Adrenal gland (tissue), 12 donors: Measurements from ENCODE around the gene DDIT4L. TPM values are rescaled to one million over a fixed set of nuclear protein-coding genes. Genes with fewer than 3 reads are reported as not detected.
A peak's percentile ranks its signal among the peaks of the same experiment; 100 is the strongest.
"Not testable (repeated sequence)": the region's sequence is repeated elsewhere in the genome, so short reads cannot be mapped to it uniquely, and the experiment has no call there.

ENCODE experiments used
- DNase-seq, 7 donors: peaks; one replicate each; pipeline ENCODE4 v3.0.0-alpha.2; 2019 to 2020
- H3K27ac ChIP-seq, 5 donors: fragments of 200-600 bp; sonication (generic) in 4 of 5; 1 replicate in 3 of 5; 2 replicates in 2 of 5; pipeline versions ENCODE4 v1.5.1 to v1.8.0; 2016 to 2020; ENCODE audit warnings: mild to moderate bottlenecking in 1 of 5
- H3K27me3 ChIP-seq: fragments of 200-600 bp; 2 replicates; pipeline ENCODE4 v1.8.0; 2021
- H3K36me3 ChIP-seq, 2 donors: fragments of 200-600 bp; replicated peaks in 1 of 2; 1 replicate in 1 of 2; 2 replicates in 1 of 2; pipeline versions ENCODE4 v1.5.1 to v1.8.0; 2018 to 2022
- H3K4me1 ChIP-seq, 2 donors: fragments of 200-600 bp; replicated peaks in 1 of 2; 1 replicate in 1 of 2; 2 replicates in 1 of 2; pipeline versions ENCODE4 v1.5.1 to v1.8.0; 2018 to 2021
- H3K4me3 ChIP-seq, 4 donors: fragments of 200-600 bp; sonication (generic) in 3 of 4; one replicate each; pipeline ENCODE4 v1.5.1; 2016 to 2018
- H3K9me3 ChIP-seq, 3 donors: fragments of 200-600 bp; sonication (generic) in 1 of 3; replicated peaks in 1 of 3; 1 replicate in 2 of 3; 2 replicates in 1 of 3; pipeline versions ENCODE4 v1.5.1 to v1.8.0; 2016 to 2021
- CTCF ChIP-seq, 6 experiments: fragments of 450-650 bp in 4 of 6; fragments of 200-600 bp in 2 of 6; sonication (generic) in 1 of 6; IDR thresholded peaks; 1 replicate in 5 of 6; 2 replicates in 1 of 6; pipeline versions ENCODE4 v1.5.1 to v1.8.0; 2016 to 2021; ENCODE audit warnings: antibody characterized with exemption in 6 of 6, mild to moderate bottlenecking in 2 of 6, moderate library complexity in 1 of 6
- POLR2A ChIP-seq, 2 donors: fragments of 450-650 bp; IDR thresholded peaks; one replicate each; pipeline ENCODE4 v1.6.1; 2017; ENCODE audit warnings: antibody characterized with exemption in 2 of 2, mild to moderate bottlenecking in 2 of 2, moderate library complexity in 1 of 2
- WGBS, 4 donors: extraction: QIAGEN DNeasy Blood & Tissue Kit in 2 of 4; methylation state at CpG; one replicate each; pipeline versions ENCODE4 v1.1.5 to v1.1.7; 2013 to 2017; 5-methylcytosine and 5-hydroxymethylcytosine counted together
- intact Hi-C, 2 donors: fragments of 100-400 bp; cut with DNase I; formaldehyde crosslinking; loops; one replicate each; pipeline versions ENCODE4 v1.14.1 to v1.15.0; 2022 to 2023
- polyA plus RNA-seq, 3 donors: library from polyadenylated mRNA; stranded (reverse); fragments of 200-250 nt in 2 of 3; fragments of 350-450 nt in 1 of 3; fragmentation: Illumina TruSeq in 1 of 3; extraction: RNeasy Lipid Tissue Mini Kit (QIAGEN cat#74804) in 1 of 3; gene quantifications; one replicate each; pipeline ENCODE4 v1.2.3, GENCODE V29; 2013 to 2014
- total RNA-seq, 9 donors: library from RNA; depleted of rRNA in 4 of 9; stranded (reverse); fragments of >200 nt in 4 of 9; fragments of 120-200 nt in 1 of 9; fragmentation: NEBNext Ultra II Directional in 1 of 9; extraction: Animal tissue kit (Norgen Biotek cat#: 25700) in 1 of 9; gene quantifications; one replicate each; pipeline versions ENCODE4 v1.1.0 to v1.2.4, GENCODE V29; 2013 to 2023
- donor health status: healthy with polysubstance abuse.
- donor health status: Bipolar disorder and iron deficiency.
- donor health status: DM: yes; HTN: yes; CAD: no.
- donor health status: DM: no; HTN: no; CAD: no.
- donor health status: DM: no; HTN: no; CAD: no.
- donor health status: DM: yes; HTN: yes; CAD: no.

The DDIT4L gene
- total and polyA plus RNA-seq, 12 donors = 0.17 to 14.4 (median 1.2) TPM

GRCh38 chr4:100198061-100198460 lies 7.8 kb upstream of the DDIT4L start:
- WGBS, 4 donors = 95 to 96% (median 95%) methylated on average over 1 of the region's 1 CpG
- no peaks in the 10 kb centered on the region for H3K27me3 ChIP-seq
- H3K27ac ChIP-seq = no peak overlapping the region
- no peaks in the 10 kb centered on the region for H3K4me1 ChIP-seq
- intact Hi-C loops = no loop called here
- TF ChIP-seq CTCF (IDR thresholded peaks at IDR 0.05) (no peak), POLR2A (IDR thresholded peaks at IDR 0.05) (no peak)
- DNase-seq = no peak
- H3K4me3 ChIP-seq = no peak overlapping the region
- H3K9me3 ChIP-seq = no peaks in the 10 kb centered on the region
- H3K36me3 ChIP-seq = no peaks in the 10 kb centered on the region

GRCh38 chr4:100196388-100197071 lies 6.3 kb upstream of the DDIT4L start:
- H3K27ac ChIP-seq, H3K36me3 ChIP-seq, H3K9me3 ChIP-seq, H3K4me3 ChIP-seq, H3K4me1 ChIP-seq, intact Hi-C loops, H3K27me3 ChIP-seq, DNase-seq: not testable (repeated sequence)
- WGBS, 4 donors = 94 to 100% (median 97%) methylated on average over 1 to 40 of the region's 40 CpGs

- intact Hi-C loops = no loop called here
- no peaks in the 10 kb centered on the region for H3K36me3 ChIP-seq
- no peak overlapping the region for H3K27ac ChIP-seq
- H3K4me1 ChIP-seq = peaks cover 0 to 5% of the 10 kb centered on the region in 2 donors
- TF ChIP-seq POLR2A (IDR thresholded peaks at IDR 0.05) = no peak
- TF ChIP-seq CTCF (IDR thresholded peaks at IDR 0.05) = no peak
- H3K9me3 ChIP-seq = no peaks in the 10 kb centered on the region
- no peaks in the 10 kb centered on the region for H3K27me3 ChIP-seq
- WGBS, 4 donors = 45 to 66% (median 50%) methylated on average over 25 to 37 of the region's 37 CpGs
- peak overlapping the region in 2 of 4 donors; percentile 30 to 78 for H3K4me3 ChIP-seq
- DNase-seq = peak in 1 of 7 donors; percentile 7
Observed at GRCh38 chr4:100190643-100191600, 654 bp upstream of the DDIT4L start.

GRCh38 chr4:100188829-100189228 lies 1.4 kb downstream of the DDIT4L start:
- DNase-seq = no peak
- 38 to 49% (median 41%) methylated on average over 4 of the region's 4 CpGs for WGBS, 4 donors
- Histone ChIP-seq H3K9me3 (no peaks in the 10 kb centered on the region), H3K27me3 (no peaks in the 10 kb centered on the region), H3K4me3 (peak overlapping the region in 1 of 4 donors; percentile 78), H3K4me1 (peaks cover 0 to 5% of the 10 kb centered on the region in 2 donors), H3K27ac (no peak overlapping the region), H3K36me3 (no peaks in the 10 kb centered on the region)
- intact Hi-C loops = no loop called here
- no peak for TF ChIP-seq POLR2A (IDR thresholded peaks at IDR 0.05)
- TF ChIP-seq CTCF (IDR thresholded peaks at IDR 0.05) = no peak
